CD4-positive, alpha-beta T cell treated with Interleukin-21 for 1 hour (primary cell): ENCODE data around the gene ARMC7.
"Not testable (repeated sequence)": the region's sequence is repeated elsewhere in the genome, so short reads cannot be mapped to it uniquely, and the experiment has no call there.

Experiments
- DNase-seq: peaks from one replicate; pipeline ENCODE4 v3.0.0-alpha.2; 2020

The ARMC7 gene

GRCh38 chr17:75154195-75155106, 44.7 kb downstream of the ARMC7 start, which contains the start of gene JPT1:
JPT1 (minus strand) TSS chr17:75154512; CDS start chr17:75154397, 115 bp downstream.
- DNase-seq: peak; percentile 99

DNA sequence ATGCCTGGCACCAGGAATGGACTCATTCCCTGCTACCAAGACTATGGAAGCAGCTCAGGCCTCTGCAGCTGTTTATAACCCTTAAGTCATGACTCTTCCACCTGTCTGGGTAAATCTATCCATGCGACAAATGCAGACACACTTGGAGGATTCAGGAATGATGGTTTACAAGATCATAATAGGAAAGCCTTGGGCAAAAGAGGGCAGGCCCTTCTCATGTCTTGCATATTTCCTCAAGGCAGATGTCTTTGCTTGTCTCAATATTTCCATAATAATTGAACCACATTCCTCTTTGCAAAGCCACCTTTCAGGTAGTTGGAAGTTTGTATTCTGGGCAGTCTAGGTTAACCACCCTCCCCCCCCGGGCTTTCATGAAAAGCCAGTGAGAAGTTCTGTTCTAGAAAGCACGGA, 45.4 kb downstream of the ARMC7 start:
- DNase-seq: no peak

DNA sequence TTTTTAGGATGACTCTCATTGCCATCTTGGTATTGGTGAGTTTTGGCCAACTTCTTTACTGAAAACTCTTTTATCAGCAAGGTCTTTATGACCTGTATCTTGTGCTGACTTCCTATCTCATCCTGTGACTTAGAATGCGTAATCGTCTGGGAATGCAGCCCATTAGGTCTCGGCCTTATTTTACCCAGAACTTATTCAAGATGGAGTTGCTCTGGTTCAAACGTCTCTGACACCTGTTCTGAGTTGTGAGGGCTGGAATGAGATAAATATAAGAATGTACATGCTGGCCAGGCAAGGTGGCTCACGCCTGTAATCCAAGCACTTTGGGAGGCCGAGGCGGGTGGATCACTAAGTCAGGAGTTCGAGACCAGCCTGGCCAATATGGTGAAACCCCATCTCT, 48.7 kb downstream of the ARMC7 start:
- DNase-seq: not testable (repeated sequence)

DNA sequence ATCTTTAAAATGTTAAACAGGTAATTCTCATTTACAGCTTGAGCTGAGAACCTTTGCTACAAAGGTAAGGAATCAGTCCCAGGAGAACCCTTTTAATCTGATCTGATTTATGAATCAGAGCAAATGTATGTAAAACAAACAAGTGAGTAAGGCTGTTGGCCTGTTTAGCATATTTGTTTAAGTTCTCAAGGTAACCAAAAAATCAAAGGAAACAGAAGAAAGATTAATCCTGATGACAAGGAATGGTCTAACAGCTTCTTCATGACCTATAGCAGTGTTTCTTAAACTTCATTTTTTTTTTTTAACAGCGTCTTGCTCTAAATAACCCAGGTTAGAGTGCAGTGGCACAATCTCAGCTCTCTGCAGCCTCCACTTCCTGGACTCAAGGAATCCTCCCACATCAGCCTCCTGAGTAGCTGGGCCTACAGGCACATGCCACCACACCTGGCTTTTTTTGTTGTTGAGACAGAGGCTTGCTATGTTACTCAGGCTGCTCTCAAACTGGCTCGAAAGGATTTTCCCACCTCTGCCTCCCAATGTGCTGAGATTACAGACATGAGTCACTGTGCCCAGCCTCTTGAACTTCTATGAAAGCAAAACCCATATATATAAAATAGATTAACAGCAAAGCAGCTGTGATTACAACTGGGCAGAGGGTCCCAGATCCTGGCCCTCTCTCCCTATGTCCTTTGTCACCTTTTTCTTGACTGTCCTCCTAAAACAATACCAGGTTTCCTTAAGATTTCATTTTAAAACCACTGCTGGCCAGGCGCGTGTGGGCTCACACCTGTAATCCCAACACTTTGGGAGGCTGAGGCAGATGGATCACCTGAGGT, 49.6 kb downstream of the ARMC7 start:
- no peak for DNase-seq

- DNase-seq: no peak
Observed at GRCh38 chr17:75160211-75160610, 50.4 kb downstream of the ARMC7 start.

DNA sequence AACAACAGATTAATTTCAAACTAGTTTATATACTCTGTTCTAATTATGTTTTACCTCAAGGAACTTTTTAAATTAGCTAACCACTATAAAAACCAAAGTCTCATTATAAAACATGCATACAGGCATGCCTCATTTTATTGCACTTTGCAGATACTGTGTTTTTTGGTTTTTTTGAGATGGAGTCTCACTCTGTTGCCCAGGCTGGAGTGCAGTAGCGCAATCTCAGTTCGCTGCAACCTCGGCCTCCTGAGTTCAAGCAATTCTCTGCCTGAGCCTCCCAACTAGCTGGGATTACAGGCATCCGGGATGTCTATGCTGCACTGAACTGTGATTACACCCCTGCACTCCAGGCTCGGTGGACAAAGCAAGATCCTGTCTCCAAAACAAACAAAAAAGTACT, 53.3 kb downstream of the ARMC7 start:
- no peak for DNase-seq

- DNase-seq: not testable (repeated sequence)
Observed at GRCh38 chr17:75164606-75165005, 54.8 kb downstream of the ARMC7 start.

DNA sequence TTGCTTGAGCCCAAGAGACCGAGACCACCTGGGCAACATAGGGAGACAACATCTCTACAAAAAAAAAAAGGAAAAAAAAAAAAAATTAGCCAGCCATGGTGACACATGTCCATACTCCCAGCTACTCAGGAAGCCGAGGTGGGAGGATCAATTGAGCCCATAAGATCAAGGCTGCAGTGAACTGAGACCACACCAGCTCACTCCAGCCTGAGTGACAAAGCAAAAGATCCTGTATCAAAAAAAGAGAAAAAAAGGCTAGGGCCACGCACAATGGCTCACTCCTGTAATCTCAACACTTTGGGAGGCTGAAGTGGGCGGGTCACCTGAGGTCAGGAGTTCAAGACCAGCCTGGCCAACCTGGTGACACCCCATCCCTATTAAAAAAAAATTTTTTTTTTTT, 59.2 kb downstream of the ARMC7 start:
- DNase-seq: no peak

DNA sequence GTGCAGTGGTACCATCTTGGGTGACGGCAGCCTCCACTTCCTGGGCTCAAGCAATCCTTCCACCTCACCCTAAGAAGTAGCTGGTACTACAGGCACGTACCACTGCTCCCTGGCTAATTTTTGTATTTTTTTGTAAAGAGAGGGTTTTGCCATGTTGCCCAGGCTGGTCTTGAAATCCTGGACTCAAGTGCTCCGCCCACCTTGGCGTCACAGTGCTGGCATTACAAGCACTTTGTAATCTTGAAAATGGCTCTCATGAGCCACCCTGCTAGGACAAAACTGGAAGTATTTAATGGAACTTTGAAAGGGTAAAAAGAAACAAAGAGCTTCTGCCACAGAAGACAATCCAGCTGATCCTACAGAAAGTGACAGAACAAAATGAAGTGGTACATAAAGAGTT, 63.8 kb downstream of the ARMC7 start:
- no peak for DNase-seq

DNA sequence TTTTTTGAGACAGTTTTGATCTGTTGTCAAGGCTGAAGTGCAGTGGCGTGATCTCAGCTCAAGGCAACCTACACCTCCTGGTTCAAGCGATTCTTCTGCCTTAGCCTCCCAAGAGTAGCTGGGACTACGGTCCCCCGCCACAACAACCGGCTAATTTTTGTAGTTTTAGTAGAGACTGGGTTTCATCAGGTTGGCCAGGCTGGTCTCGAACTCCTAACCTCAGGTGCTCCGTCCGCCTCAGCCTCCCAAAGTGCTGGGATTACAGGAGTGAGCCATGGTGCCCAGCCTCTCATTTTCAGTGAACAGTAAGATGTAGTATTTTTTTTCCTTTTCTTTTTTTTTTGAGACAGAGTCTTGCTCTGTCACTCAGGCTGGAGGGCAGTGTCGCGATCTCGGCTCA, 65.2 kb downstream of the ARMC7 start:
- DNase-seq: no peak

DNA sequence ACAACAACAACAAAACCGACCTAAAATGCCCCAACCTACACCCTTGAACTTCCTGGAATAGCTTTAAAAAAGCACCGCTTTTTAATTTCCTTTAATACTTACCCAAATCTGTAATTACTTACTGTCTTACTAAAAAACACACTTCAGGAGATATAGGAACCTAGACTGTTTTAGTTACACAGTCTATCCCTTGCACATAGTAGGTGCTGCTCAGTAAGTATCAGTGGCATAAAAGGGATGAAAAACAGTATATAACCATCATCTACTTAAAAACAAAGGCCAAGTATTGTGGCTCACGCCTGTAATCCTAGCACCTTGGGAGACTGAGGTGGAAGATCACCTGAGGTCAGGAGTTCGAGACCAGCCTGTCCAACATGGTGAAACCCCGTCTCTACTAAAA, 66.9 kb downstream of the ARMC7 start:
- no peak for DNase-seq

DNA sequence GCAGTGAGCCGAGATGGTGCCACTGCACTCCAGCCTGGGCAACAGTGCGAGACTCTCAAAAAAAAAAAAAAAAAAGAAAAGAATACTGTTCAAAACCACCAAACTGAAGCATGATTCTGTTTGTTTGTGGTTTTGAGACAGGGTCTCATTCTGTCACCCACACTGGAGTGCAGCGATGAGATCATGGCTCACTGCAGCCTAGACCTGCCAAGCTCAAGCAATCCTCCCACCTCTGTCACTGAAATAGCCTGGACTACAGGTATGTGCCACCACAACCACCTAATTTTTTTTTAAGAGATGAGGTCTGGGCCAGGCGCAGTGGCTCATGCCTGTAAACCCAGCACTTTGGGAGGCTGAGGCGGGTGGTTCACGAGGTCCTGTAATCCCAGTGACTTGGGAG, 68.7 kb downstream of the ARMC7 start:
- DNase-seq: no peak
